ENCODE data around the gene TRIM2. TPM values are rescaled to one million over a fixed set of nuclear protein-coding genes. Genes with fewer than 3 reads are reported as not detected.

TRIM2 gene
- total and polyA plus RNA-seq, 2 of the 8 experiments (the other 6 are each of a cell fraction or from before 2014, with no cell fraction given) = 34.0 to 59.8 TPM

- no peak overlapping the region for H4K91ac ChIP-seq (replicated peaks; ENCODE audit: insufficient read length, low read length)
- H3K36me3 ChIP-seq (ENCODE audit: control insufficient read depth in 2 of 4, insufficient read depth in 4 of 4, low read length in 3 of 4) = peaks cover 0 to 12% (median 5%) of the 10 kb centered on the region in 4 experiments; a peak in 4 of 8 replicates
- H3K23me2 ChIP-seq (ENCODE audit: low read depth, low read length) = no peaks in the 10 kb centered on the region
- FAIRE-seq (no peak), DNase-seq (ENCODE audit: low read depth in 1 of 2, low spot score in 2 of 2) (no peak)
- no peak overlapping the region for H4K5ac ChIP-seq (ENCODE audit: insufficient read length, low read depth, low read length)
- H3K18ac ChIP-seq (ENCODE audit: extremely low read depth, low read length) = no peak overlapping the region
- WGBS, 2 experiments (ENCODE audit: extremely low coverage in 1 of 2, insufficient coverage in 1 of 2, insufficient read length in 1 of 2, insufficient replicate concordance in 2 of 2, low coverage in 1 of 2, low lambda C conversion rate in 2 of 2, missing lambda C conversion rate in 1 of 2) = 91% methylated on average over 1 of the region's 1 CpG; no CpG with 5 or more reads in 1 of the 2 experiments
- no peak overlapping the region for H2BK120ac ChIP-seq (replicated peaks; ENCODE audit: low read depth, low read length)
- H3K4me1 ChIP-seq (replicated peaks in 1 of 4; ENCODE audit: control insufficient read depth in 3 of 4, insufficient read depth in 4 of 4, low read length in 3 of 4) = no peaks in the 10 kb centered on the region
- H2AK5ac ChIP-seq (ENCODE audit: low read depth, low read length) = no peak overlapping the region
- H3K4me3 ChIP-seq (ENCODE audit: extremely low read depth in 1 of 4, insufficient read depth in 2 of 4, low read depth in 3 of 4, low read length in 4 of 4) = no peak overlapping the region
- H2BK12ac ChIP-seq (ENCODE audit: low read depth, low read length) = no peak overlapping the region
- H4K8ac ChIP-seq (ENCODE audit: extremely low read depth, insufficient read depth, low read length) = no peak overlapping the region
- H3K79me2 ChIP-seq (ENCODE audit: control insufficient read depth in 1 of 2, insufficient read depth in 2 of 2, low read length in 2 of 2) = 0 out of 4 replicates have a peak, but pooled peaks cover 0 to 3% of the 10 kb centered on the region in 2 experiments
- no peak overlapping the region for H3K4ac ChIP-seq (replicated peaks; ENCODE audit: insufficient read length, low read depth, low read length)
- no peaks in the 10 kb centered on the region for H3K9me3 ChIP-seq (ENCODE audit: insufficient read depth in 2 of 2, low read depth in 1 of 2, low read length in 1 of 2)
- ChIA-PET POLR2A (ENCODE audit: partially characterized antibody) (no interaction called here), CTCF (ENCODE audit: partially characterized antibody) (interaction anchor here (0.8 to 1.1 kb wide), 2 partner anchors 14 to 82 kb away, joined by 3 to 4 read pairs; no protein-coding TSS in a partner anchor)
- H3K27ac ChIP-seq (ENCODE audit: low read depth, low read length) = no peak overlapping the region
- no peak overlapping the region for H3K9ac ChIP-seq (replicated peaks in 1 of 4; ENCODE audit: extremely low read depth in 1 of 4, low read depth in 3 of 4, low read length in 3 of 4)
- no peak overlapping the region for H3K4me2 ChIP-seq (ENCODE audit: insufficient read depth in 1 of 2, low read depth in 2 of 2, low read length in 2 of 2)
- TF ChIP-seq SRF (IDR thresholded peaks at IDR 0.05; ENCODE audit: low read depth, low read length) = no peak
- no peak for TF ChIP-seq CHD2 (IDR thresholded peaks at IDR 0.05; ENCODE audit: low read length)
- TF ChIP-seq GABPA (IDR thresholded peaks at IDR 0.05; ENCODE audit: borderline replicate concordance, insufficient read depth, low read length) = no peak
- TF ChIP-seq JUND (IDR thresholded peaks at IDR 0.05; ENCODE audit: low read length) = no peak
- no peak overlapping the region for H2BK5ac ChIP-seq (ENCODE audit: low read depth, low read length)
- no peak overlapping the region for H2AFZ ChIP-seq (ENCODE audit: low read length)
- no peaks in the 10 kb centered on the region for H4K20me1 ChIP-seq (replicated peaks in 1 of 2; ENCODE audit: control insufficient read depth in 1 of 2, insufficient read depth in 2 of 2, low read length in 2 of 2)
- H3K27me3 ChIP-seq (replicated peaks in 1 of 4; ENCODE audit: control insufficient read depth in 3 of 4, extremely low read depth in 1 of 4, insufficient read depth in 3 of 4, low read length in 3 of 4) = no peaks in the 10 kb centered on the region
- H3K56ac ChIP-seq (replicated peaks; ENCODE audit: insufficient read length, low read depth, low read length) = no peak overlapping the region
- H3K14ac ChIP-seq (ENCODE audit: insufficient read length) = no peak overlapping the region
- no peaks in the 10 kb centered on the region for H3K79me1 ChIP-seq (ENCODE audit: low read depth, low read length)
- H3K23ac ChIP-seq (ENCODE audit: insufficient read length) = no peak overlapping the region
- no peak overlapping the region for H2BK15ac ChIP-seq (ENCODE audit: low read length)
- no peak overlapping the region for H2BK20ac ChIP-seq (ENCODE audit: low read length)
These were observed 106.5 kb downstream of the TRIM2 start for GRCh38 chr4:153310793-153311192.
